GM18858 (cell line): ENCODE results near the gene GXYLT2.

Source experiments
- ATAC-seq: cut with Tn5 transposase; IDR thresholded peaks from one replicate; pipeline ENCODE4 v1.9.1; 2021; ENCODE audit not compliant: unreplicated experiment

The GXYLT2 gene

DNA sequence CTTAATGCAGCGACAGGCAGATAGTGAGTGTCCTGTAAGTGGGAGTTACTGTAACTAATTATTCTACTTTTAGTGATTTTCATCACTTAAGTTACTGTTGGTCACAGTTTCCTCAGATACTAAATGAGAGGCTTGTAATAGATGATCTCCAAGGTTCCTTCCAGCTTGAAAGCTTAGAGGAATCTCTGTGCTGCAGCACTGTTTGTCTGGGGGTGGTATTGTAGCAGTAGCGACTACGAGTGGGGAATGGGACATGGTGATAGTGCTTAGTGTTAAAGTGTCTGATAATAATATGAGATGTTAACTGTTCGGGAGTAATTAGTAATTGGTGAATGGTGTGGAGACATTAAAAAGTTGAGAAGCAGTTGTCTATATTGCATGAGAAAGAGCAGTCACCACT, 121.2 kb downstream of the GXYLT2 start:
- ATAC-seq: no peak

DNA sequence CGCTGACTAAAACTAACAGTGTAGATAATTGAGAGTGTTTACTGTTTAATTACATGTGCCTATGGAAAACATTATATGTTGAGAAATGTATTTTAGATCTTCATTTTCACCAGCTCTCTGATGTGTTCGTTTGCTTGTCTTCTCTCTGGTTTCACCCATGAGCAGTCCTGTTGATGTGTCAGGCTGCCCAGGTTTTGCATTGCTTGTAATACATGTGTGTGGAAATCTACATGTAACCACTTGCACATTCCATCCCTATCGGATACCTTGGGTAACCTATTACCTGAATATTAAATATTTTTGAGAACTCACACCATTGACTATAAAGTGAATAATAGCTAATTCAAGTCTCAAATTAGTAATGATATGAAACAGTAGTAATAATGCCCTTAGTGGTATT, 121.9 kb downstream of the GXYLT2 start:
- ATAC-seq: no peak

GRCh38 chr3:73010158-73010557, 122.3 kb downstream of the GXYLT2 start:
- ATAC-seq: no peak

DNA sequence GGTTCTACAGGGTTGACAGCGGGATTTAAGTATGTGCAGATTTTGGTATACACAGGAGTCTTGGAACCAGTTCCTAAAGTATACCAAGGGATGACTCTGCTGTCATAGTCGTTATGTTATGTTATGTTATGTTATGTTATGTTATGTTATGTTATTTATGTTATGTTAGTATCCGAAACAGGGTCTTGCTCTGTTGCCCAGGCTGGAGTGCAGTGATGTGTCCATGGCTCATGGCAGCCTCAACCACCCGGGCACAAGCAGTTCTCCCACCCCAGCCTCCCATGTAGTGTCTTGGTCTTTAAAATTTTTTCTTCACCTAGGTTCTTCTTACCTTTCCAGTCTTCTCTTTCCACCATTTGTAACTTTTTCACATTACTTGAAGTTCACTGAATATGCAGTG, 130.5 kb downstream of the GXYLT2 start:
- no peak for ATAC-seq

GRCh38 chr3:73018790-73019441, 131.1 kb downstream of the GXYLT2 start:
- no peak for ATAC-seq

- no peak for ATAC-seq
Measured at GRCh38 chr3:73021301-73021835, 133.5 kb downstream of the GXYLT2 start.

DNA sequence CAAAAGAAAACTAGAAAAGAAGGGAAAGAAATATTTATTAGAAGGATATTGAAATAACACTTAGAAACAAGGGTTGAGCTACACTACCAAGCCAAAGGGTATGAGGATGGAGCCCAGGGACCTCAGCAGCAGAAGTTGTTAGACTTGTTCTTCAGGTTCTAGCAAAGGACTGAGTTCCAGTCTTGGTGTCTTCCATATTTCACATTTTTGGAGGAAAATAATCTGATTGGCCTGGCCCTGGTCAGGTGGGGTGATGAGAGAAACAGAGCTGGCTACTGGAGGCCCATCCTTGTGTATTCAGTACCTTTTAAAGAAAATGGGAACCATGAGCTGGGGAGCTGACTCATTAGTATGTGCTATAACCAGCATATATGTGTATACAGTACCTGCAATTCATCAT, 137.0 kb downstream of the GXYLT2 start:
- no peak for ATAC-seq

DNA sequence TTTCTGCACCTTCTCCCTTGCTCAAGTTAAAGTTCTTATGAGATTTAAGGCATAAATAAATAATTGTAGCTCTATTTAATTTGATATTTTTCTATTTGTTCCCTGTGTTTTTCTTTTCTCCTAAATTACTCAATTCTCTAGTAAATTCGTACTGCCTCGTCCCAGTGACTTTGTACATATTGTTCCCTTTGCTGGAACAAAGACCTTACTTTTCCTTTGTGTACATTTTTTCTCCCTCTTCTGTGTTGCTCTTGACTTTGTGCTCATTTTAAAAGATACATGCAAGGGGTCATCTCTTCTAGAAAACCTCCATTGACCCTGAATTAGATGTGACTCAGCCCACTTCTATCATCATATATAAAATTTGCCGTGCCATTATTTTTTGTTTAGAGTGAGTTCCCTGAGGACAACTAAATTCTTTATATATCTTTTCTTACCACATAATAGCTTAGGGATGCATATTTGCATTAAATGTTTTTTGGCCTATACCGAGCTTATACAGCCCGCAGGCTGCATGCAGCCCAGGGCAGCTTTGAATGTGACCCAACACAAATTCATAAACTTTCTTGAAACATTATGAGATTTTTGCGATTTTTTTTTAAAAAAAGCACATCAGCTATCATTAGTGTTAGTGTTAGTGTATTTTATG, 138.4 kb downstream of the GXYLT2 start:
- no peak for ATAC-seq
